ES-I3 (cell line): ENCODE results near the gene TNS4.

ENCODE experiments used
- H3K36me3 ChIP-seq: 2 replicates; pipeline ENCODE4 v1.6.1; 2013; ENCODE audit warnings: mild to moderate bottlenecking, low read length, control low read depth, moderate library complexity; ENCODE audit not compliant: insufficient read depth
- H3K4me1 ChIP-seq: 2 replicates; pipeline ENCODE4 v1.6.1; 2013; ENCODE audit warnings: mild to moderate bottlenecking, control low read depth, low read length; ENCODE audit not compliant: insufficient read depth
- H3K9ac ChIP-seq: 2 replicates; pipeline ENCODE4 v1.6.1; 2013; ENCODE audit warnings: low read depth, mild to moderate bottlenecking, low read length, moderate library complexity
- H3K9me3 ChIP-seq: 2 replicates; pipeline ENCODE4 v1.6.1; 2013; ENCODE audit warnings: mild to moderate bottlenecking, low read length, moderate library complexity; ENCODE audit not compliant: control insufficient read depth, insufficient read depth

TNS4 gene

DNA sequence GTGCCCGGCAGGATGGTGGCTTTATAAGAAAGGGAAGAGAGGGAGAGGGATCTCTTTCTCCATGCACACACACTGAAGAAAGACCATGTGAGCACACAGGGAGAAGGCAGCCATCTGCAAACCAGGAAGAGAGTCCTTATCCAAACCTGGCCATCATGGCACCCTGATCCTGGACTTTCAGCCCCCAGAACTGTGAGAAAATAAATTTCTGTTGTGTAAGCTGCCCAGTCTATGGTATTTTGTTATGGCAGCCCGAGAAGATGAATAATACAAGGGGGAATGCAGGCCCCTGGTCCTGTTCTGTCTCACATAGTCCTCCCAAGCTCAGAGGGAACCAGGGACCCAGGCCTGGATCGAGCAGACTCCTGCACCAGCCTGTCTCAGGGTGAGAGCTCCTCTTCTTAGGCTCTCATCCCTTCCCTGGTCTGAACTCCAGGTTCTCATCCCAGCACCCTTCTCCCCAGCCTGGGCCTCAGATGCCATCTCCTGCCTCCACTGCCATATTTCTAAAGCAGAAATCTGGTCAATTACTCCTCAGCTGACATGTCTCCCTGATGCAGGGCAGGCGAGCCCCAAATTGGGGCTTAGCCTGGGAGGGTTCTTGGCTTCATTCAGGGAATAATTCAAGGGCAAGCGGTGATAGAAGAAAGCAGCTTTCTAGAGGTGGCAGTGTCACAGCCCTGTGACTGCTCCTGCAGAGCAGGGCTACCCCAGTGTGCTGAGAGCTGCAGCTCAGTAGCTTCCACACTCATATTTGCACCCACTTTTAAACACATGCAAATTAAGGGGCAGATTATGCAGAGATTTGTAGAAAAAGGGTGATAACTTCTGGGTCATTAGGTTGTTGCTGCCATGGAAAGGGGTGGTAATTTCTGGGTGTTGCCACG is 29.3 kb downstream of the TNS4 start:
- Histone ChIP-seq H3K9me3 (no peaks in the 10 kb centered on the region), H3K9ac (no peak overlapping the region), H3K4me1 (peaks cover 24% of the 10 kb centered on the region), H3K36me3 (no peaks in the 10 kb centered on the region)

DNA sequence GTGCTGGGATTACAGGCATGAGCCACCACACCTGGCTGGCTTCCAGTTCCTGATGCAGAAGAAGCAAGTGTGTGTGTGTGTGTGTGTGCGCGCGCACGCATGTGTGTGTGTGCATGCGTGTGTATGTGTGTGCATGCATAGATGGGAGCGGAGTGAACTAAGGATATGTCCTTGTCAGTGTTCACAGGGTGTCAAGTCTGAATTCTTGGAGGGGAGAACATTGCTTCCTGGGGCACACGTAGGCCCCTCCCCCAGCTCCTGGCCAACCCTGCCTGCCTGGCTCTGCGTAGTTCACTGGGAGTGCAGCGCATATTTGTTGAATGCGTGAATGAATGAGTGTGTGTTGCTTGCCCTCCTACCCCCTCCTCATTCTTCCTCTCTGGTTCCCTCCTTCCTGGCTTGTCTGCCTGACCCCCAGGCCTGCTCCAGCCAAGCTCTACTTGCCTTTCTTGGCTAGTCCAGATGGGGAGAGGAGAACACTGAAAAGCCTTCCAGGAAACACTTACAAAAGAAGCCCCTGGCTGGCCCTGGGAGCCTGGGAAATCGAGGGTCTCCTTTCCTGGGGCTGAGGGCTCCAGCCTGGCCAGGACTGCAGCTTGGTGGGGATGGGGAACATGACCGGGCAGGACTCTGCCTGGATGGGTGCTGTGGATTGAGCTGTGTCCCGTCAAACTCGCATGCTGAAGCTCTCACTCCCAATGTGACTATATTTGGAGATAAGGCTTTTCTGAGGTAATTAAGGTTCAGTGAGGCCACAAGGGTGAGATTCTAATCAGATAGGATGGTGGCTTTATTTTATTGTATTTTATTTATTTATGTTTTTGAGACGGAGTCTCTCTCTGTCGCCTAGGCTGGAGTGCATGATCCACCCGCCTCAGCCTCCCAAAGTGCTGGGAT is 30.2 kb downstream of the TNS4 start:
- H3K4me1 ChIP-seq: peaks cover 24% of the 10 kb centered on the region
- H3K9ac ChIP-seq: peak overlapping the region; percentile 4; the same call in 1 of the 2 replicates
- H3K36me3 ChIP-seq: no peaks in the 10 kb centered on the region
- H3K9me3 ChIP-seq: no peaks in the 10 kb centered on the region

DNA sequence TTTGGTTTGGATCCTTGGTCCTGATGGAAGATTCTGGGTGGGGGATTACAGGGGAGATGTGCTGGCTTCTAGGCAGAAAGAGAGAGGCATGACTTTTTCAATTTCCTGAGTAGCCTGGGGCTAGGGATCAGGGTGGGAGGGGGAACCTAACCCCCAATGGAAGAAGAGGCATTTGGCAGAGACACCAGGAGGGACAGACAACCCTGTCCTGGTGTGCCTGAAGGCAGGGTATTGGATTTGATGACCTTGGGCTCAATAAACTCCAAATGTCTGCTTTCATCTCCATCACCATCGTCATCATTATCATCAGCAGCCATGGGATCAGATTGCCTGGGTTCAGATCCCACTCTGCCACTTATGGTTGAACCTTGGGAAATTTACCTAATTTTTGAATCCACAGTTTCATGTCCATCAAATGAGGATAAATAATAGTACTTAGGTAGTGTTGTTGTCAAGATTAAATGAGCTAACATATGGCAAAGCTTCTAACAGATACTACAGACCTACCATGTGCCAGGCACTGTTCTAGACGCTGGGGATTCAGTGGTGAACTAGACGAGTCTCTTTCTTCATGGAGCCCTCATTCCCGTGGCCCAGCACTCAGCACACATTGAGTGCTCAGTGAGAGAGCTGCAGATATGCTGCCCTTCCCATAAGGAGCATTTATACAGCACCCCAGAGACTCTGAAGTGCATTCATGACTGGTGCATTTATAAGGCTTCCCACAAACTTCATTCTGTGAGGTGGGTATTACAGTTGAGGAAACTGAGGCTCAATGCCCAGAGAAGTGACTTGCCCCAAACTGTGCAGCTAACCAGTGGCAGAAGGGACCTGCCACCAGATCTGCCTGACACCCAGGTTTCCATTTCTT is 31.4 kb downstream of the TNS4 start:
- peaks cover 24% of the 10 kb centered on the region for H3K4me1 ChIP-seq
- H3K36me3 ChIP-seq: no peaks in the 10 kb centered on the region
- H3K9ac ChIP-seq: no peak overlapping the region
- H3K9me3 ChIP-seq: no peaks in the 10 kb centered on the region

DNA sequence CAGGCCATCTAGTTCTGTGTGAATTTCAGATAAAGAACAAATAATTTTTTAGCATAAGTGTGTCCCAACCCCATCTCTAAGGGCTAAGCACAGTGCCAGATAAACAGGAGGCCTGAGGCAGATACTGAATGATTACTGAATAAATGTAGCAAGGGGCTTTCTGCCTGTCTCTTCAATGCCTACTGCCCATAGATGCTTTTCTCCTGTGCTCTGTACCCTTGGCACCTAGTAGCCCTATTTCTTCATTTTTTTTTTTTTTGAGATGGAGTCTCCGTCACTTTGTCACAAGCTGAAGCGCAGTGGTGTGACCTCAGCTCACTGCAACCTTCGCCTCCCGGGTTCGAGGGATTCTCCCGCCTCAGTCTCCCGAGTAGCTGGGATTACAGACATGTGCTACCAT is 32.9 kb downstream of the TNS4 start:
- Histone ChIP-seq H3K9me3 (no peaks in the 10 kb centered on the region), H3K4me1 (peaks cover 11% of the 10 kb centered on the region), H3K9ac (no peak overlapping the region), H3K36me3 (no peaks in the 10 kb centered on the region)

DNA sequence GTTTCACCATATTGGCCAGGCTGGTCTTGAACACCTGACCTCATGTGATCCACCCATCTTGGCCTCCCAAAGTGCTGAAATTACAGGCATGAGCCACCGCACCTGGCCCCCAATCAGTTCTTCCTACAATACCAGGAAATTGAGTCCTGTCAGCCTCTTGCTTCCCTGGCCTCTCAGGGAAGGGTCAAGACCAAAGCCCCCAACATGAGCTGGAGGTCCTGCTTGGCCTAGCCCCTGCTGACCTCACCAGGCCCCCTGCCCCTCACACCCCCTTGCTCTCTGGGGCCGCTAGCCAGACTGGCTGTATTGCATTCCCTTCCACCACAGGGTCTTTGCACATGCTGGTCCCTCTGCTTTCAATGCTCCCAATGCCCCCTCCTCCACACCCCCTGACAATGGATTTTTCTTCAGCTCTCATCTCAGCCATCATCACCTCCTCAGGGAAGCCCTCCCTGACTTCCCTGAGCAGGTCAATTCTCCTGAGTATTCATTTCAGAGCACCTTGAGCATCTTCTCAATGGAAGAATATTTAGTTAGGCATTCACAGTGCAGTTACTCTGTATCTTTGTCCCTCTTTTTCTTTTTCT is 34.0 kb downstream of the TNS4 start:
- no peaks in the 10 kb centered on the region for H3K36me3 ChIP-seq
- no peak overlapping the region for H3K9ac ChIP-seq
- H3K4me1 ChIP-seq: peaks cover 20% of the 10 kb centered on the region
- H3K9me3 ChIP-seq: no peaks in the 10 kb centered on the region

DNA sequence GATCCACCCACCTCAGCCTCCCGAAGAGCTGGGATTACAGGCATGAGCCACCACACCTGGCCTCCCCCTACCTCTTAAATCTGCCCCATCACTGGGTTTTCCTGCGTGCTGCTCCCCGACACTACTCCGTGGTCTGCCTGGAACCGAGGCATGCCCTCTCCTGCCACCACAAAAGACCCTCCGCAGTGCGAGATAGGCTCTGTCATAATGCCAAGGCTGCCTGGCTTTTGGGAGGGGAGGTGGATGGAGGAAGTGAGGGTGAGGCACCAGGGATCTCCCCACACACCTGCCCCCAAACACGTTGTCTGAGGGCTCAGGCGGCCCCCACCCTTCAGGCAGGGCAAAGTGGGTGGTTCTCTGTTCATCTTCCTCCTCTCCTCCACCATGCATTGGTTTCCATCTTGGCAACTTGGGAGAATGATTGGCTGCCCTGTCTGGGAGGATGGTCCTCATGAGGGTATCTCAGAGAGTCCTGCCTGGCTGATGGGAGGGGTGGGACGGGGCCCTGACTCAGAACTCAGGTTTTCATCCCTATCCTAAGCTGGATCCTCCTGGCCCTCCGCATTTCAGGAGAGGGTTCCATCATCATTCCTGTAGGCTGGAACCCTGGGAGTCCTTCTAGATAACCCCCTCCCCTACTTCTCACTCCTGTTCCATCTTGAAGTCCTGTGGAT is 35.0 kb downstream of the TNS4 start:
- Histone ChIP-seq H3K9me3 (no peaks in the 10 kb centered on the region), H3K36me3 (no peaks in the 10 kb centered on the region), H3K9ac (no peak overlapping the region), H3K4me1 (peaks cover 19% of the 10 kb centered on the region)

DNA sequence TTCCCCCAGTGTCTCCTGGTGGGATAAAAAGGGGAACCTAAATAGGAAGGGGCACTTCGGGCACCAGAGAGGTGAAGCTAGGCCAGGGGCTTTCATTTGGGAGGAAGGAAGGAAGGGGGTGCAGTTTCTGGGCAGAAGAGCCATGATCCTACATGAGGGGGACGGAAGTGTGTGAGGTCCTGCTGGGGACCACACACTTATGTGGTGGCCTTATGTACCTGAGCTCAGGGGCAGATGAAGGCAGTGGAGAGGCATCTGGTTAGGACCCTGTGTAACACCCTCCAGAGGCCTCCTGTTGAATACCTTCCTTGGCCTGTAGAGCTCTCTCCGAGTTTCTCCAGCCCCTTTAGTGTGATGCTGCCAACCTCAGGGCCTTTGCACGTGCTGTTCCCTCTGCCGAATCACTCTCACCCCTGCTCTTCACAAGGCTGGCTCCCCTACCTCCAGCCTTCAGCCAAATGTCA is 37.0 kb downstream of the TNS4 start:
- Histone ChIP-seq H3K36me3 (no peaks in the 10 kb centered on the region), H3K9me3 (no peaks in the 10 kb centered on the region), H3K9ac (no peak overlapping the region), H3K4me1 (peaks cover 18% of the 10 kb centered on the region)

DNA sequence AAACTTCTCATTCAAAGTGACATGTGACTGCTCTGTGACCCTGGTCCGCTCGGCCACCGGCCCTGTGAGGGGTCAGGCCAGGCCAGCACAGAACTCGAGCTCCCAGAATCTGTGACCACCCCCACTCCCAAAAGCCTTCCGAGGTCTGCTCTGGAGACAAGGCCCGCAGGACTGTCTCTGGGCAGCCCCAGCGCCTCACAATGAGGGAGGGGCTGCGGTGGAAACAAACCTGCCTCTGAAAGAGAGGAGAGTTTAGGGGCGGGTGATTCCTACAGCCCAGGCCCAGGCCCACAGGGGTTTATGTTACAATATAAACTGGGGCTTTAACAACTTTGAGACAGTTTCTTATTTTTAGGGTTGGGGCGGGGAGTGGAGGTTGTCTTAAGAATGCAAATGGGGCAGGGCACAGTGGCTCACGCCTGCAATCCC is 38.3 kb downstream of the TNS4 start:
- H3K4me1 ChIP-seq: peaks cover 25% of the 10 kb centered on the region
- no peak overlapping the region for H3K9ac ChIP-seq
- H3K36me3 ChIP-seq: no peaks in the 10 kb centered on the region

DNA sequence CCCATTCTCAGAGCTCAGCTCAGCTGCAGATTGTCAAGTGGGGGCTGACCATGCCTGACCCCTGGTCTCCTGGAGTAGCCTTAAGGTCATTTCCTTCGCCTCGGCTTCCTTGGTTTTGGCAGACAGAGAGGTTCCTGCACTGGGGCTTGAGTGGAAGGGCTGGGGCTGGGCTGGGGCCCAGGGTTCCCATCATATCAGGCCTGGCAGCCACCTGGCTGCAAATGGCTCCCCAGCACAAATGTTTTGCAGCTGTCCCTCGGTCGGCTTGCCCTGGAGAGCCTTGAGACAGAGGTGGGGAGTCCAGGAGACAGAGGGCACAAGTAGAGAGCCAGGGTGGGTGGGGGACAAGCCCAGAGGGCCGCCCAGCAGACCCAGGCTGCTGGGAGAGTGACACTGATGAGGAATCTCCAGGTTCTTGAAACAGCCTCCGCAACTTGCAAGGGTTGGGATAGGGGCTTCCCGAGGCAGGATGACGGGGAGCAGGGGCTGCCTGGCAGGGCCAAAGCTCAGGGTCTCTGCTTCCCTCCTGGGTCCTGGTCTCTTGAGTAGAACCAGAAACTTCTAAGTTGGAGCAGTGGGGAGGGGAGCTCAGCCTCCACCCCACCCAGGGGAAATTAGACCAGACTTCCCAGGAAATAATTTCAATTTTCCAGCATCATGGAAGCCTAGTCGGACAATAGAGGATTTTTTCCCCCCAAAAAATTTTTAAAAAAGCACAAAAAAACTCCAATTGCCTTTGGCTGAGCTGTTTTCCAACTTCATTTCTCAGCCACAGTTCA is 38.9 kb downstream of the TNS4 start:
- H3K36me3 ChIP-seq: no peaks in the 10 kb centered on the region
- no peak overlapping the region for H3K9ac ChIP-seq
- no peaks in the 10 kb centered on the region for H3K9me3 ChIP-seq
- H3K4me1 ChIP-seq: peaks cover 31% of the 10 kb centered on the region

More for the DNA sequence above, 38.3 kb downstream of the TNS4 start:
- no peaks in the 10 kb centered on the region for H3K9me3 ChIP-seq

DNA sequence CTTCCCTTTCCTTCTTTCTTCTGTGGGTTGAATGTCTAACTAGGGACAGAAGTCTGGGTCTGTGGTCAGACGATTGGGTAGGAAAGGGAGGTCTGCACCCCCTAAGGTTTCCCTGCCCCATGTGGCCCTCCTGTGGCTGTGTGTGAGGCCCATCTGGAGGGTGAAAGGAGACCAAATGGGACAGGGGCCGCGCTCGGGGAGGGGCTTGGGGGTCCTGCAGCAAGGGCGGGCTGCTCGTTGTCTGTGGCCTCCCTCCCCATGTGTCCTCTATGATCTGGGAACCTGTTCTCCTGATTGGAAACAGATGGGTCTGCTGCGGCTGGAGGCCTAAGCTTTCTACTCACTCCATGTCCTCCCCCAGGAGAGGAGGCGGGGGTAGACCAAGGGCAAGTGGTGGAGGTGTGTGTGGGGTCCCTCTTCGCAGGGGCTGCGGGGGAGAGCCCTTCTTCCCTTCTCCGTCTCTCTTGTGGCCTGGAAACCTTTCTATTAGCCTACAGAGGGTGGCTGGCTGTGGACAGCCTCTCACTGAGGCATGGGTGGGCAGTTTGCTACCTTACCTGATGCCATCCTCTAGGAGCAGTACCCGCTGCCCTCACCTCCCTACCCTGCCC is 39.6 kb downstream of the TNS4 start:
- peaks cover 6% of the 10 kb centered on the region; the same call in 1 of the 2 replicates for H3K36me3 ChIP-seq
- H3K9me3 ChIP-seq: no peaks in the 10 kb centered on the region
- no peak overlapping the region for H3K9ac ChIP-seq
- H3K4me1 ChIP-seq: peaks cover 36% of the 10 kb centered on the region

DNA sequence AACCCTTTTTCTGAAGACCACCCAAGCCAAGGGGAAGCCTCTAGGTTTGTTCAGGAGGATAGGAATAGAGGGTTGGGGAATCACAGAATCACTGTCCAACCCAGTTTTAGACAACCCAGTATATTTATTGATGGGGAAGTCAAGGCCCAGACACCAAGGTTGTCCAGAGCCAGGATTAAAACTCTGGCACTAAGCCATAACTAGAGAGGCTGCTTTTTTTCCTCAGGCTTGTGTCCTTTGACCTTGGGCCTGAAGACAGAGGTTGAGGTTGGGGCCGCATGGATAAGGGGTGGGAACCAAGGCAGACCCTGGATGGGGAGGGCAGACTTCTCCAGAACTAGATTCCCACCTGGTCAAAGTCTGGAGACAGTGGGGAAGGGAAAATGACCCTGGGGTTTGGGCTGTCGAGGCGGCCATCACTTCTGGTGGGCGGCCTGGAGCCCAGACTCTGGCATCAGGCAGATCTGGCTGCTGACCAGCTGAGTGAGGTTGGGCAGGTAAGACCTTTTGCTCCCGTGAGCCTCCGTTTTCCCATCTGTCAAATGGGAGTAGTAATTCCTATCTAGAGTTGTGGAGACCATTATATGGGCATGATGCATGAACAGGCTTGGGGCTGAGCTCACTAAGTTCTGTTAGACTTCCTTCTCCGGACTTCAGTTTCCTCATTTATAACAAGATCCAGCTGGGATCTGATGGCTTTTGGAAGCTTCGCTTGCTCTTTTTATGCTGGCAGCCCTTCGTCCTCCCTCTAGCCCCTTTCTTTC is 40.3 kb downstream of the TNS4 start:
- Histone ChIP-seq H3K9me3 (no peaks in the 10 kb centered on the region), H3K9ac (no peak overlapping the region), H3K36me3 (peaks cover 12% of the 10 kb centered on the region), H3K4me1 (peaks cover 36% of the 10 kb centered on the region)

DNA sequence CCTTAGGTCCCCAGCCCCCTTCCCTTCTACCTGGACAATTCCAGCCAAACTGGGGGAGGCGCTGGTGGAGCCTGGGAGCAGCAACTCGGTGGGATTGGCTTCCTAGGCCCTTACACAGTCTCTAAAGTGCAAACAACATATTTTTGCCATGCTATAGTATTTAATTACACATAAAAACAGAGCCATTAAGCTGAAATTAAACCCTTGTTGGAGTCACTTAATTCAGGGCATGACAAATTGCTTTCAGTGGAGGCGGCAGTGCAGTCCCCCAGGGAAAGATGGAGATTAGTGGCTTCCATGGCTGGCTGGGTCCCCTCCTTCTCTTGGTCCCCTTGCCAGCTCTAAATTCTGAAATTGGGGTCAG is 40.8 kb downstream of the TNS4 start:
- Histone ChIP-seq H3K9ac (no peak overlapping the region), H3K4me1 (peaks cover 36% of the 10 kb centered on the region), H3K36me3 (peaks cover 12% of the 10 kb centered on the region), H3K9me3 (no peaks in the 10 kb centered on the region)
